Stimulated activated CD8-positive, alpha-beta memory T cell treated with anti-CD3 and anti-CD28 coated beads, Interleukin-15, amount 100 ng/mL, for 4 hours (primary cell): Measurements from ENCODE around the gene CATSPERB.
"Not testable (repeated sequence)": the region's sequence is repeated elsewhere in the genome, so short reads cannot be mapped to it uniquely, and the experiment has no call there.

Experiments used
- DNase-seq, 2 donors: peaks; one replicate each; pipeline ENCODE4 v3.0.0-alpha.2; 2020; ENCODE audit warnings: low read depth in 2 of 2

CATSPERB gene

DNA sequence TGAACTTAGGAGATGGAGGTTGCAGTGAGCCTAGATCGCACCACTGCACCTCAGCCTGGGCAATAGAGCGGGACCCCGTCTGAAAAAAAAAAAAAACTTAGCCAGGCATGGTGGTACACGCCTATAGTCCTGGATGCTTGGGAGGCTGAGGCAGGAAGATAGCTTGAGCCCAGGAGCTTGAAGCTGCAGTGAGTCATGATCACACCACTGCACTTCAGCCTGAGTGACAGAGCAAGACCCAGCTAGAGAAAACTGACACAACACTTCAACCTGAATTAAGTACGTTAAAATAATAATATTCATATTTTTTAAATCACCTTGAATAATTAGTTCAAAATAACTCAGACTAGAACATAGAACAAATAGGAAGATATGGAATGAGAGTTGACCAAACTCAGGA is 5.7 kb upstream of the CATSPERB start:
- no peak for DNase-seq

DNA sequence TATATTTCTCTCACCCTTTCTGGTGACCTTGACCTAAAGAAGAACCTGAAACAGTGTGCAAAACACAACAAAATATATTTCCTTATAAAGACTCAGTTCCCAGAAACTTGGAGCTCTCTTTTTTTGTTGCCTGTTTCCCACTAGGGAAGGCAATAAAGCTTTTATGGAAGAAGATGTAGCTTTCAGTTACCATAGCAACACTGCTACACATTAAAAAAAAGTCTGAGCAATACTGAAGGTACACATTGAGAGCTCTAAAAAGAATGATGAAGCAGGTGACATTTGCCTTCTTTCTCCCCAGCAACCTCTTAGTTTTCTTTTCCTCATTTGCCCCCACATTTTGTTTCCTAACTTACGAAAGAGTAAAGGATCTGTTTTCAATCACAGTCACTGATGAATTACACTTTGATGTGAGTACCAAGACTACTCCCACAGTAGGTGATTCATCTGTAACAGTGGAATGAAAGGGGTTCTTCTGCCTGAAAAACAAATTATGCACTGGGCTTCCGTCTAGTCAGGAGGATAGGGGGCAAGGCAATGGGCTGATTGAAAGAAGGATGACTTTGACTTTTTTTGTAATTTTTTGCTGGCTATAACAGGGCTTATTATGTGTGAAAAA is 1.1 kb upstream of the CATSPERB start:
- DNase-seq: no peak

DNA sequence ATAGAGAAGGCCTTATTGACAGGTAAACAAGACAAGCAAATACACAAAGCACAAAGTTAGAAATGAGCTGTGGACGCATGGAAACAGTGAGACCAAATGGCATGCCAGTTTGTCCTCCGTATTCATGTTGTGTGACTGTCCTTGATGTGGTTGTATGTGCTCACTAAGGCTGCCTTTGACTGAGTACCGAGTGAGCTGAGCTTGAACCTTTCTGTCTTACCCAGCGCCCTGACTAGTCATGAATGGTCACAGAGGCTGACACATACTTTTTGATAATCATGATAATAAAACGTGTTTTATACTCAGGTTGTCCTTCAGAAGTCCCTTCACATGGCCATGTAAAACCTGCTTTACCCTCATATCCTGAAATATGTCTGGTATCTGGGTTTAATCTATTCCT is 553 bp upstream of the CATSPERB start:
- no peak for DNase-seq

DNA sequence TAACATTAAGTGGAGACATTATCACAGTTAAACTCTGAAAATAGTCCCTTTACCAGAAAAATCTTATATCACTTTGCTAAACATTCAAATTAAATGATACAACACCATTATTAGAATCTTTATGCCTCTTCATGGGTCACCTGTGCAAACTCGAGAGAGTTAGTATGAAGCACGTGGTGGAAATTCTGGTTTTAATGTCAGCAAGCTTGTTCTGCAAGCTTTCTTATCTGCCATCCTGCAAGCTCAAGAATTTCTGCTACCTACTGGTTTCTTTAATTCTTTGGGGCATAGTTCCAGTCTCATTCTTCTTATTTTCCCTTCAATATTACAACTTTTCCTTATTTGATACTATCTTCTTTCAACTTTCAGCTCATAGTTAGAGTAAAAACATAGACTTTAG is 868 bp downstream of the CATSPERB start:
- no peak for DNase-seq

DNA sequence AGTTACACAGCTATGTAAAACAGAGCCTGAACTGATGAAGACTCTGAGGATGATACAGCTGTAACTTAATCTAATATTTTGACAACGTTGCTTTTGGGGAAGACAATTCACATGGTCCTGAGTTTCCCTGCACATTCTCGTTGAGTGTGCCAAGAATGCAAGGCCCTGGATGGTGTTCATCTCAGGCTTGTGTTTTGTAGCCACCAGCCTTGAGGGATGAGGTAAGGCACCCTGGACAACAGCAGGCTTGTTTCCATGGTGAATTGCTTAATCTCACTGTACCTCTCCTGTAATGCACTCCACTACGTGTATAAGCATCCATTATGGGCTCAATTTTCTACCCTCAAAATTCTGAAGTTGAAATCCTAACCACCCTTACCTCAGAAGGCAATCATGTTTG is 2.1 kb downstream of the CATSPERB start:
- DNase-seq: no peak

DNA sequence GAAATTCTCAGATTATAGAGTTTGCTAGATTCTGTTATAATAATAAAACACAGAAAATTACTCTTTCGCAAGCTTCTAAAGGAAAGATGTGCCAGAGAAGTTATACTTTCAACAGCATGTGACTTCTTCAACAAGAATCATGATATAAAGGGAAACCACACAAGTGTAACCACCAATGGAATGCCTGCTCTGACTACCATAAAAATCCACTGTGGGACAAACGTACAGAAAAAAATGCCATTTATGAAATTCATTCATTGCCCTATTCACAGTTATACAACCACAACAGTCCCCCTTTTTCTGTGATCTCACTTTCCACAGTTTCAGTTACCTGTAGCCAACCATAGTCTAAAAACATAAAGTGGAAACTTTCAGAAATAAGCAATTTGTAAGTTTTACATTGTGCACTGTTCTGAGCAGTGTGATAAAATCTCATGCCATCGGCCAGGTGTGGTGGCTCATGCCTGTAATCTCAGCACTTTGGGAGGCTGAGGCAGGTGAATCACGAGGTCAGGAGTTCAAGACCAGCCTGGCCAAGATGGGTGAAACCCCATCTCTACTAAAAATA is 3.2 kb downstream of the CATSPERB start:
- DNase-seq: no peak

DNA sequence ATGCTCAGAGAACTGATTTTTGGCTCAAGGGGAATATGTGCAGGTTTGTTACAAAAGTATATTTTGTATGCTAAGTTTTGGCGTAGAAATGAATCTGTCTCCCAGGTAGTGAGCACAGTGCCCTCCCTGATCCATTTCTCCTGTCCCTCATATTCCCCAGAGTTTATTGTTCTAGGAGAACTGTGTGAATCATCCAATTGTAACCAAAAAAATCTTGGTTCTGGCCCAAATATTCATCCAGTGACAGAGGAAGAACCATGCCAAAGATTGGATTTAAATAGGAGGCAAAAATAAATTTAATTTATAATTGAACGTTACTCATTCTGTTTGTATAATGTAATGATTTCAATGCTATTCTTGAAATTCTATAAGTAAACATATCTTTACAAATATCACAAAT is 4.8 kb downstream of the CATSPERB start:
- DNase-seq: no peak

DNA sequence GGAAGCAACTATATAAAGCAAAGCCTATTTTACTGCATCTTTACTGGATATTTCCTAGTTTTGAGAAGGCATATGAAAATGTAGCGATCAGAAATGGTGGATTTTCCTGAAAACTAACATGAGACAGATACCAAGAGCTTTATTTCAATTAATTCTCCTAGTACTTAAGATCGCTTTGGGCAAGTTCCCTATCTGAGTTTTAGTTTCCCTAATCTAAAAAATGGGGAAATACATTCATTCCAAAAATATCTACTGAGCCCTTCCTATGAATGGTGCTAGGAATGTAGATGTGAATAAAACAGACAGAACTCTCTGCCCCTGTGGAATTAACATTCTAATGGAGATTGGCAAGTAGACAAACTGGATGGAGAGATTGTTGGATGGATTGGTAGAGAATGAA is 8.4 kb downstream of the CATSPERB start:
- DNase-seq: no peak

DNA sequence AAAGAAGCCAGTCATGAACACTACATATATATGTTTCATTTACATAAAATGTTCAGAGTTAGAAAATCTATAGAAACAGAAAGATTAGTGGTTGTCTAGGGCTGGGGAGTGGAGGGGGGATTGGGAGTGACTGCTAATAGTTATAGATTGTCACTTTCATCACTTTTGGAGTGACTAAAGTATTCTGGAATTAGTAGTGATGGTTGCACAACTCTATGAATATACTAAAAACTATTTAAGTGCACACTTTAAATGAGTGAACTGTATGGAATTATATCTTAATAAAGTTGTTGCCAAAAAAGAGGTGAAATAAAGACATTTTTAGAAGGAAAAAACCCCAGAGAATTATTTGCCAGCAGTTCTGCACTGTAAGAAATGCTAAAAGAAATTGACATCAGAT is 9.5 kb downstream of the CATSPERB start:
- DNase-seq: no peak

DNA sequence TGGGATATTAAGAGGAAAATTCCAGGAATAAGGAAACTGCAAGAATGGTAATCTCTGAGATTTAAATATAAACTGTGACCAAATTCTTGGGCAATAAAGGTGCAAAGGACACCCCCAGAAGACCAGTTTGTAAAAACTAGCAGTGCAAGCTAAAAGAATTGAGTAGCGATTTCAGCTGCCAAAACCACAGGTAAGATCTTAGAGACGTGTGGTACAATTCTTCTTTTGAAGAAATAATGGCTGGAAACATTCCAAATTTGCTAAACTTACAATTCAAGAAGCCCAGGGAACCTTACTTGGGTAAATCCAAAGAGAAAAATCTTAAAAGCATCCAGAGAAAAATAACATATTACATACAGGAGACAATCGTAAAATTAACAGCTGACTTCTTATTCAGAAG is 12.0 kb downstream of the CATSPERB start:
- DNase-seq: no peak

DNA sequence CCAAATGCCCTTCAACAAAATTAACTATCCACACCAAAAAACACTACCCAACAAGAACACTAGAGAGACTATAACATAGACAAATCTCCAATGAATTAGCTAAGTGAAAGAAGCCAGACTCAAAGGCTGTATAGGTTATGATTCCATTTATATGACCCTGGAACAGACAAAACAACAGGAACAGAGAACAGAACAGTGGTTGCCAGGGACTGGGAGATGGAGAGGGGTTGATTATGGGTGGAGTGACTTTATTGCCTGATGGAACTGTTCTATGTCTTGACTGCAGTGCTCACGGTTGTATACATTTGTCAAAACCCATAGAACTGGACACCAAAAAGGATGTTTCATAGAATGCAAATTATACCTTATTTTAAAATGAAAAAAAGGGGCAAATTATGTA is 14.9 kb downstream of the CATSPERB start:
- no peak for DNase-seq

DNA sequence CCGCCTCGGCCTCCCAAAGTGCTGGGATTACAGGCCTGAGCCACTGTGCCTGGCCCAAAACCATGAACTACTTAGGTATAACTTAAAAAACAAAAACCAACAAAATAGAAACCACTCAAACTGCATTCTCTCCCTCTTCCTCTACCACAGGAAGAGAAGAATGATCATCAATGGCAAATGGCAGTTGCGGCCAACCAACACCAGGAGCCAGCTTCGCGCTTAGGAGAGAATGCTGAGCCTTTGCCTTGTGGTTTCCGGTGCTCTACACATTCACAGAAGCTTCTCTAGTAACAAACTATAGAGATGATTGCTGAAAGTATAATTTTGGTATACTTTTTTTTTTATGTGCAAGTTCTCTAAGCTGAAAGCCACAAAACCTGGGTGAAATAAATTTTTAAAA is 17.1 kb downstream of the CATSPERB start:
- no peak for DNase-seq

DNA sequence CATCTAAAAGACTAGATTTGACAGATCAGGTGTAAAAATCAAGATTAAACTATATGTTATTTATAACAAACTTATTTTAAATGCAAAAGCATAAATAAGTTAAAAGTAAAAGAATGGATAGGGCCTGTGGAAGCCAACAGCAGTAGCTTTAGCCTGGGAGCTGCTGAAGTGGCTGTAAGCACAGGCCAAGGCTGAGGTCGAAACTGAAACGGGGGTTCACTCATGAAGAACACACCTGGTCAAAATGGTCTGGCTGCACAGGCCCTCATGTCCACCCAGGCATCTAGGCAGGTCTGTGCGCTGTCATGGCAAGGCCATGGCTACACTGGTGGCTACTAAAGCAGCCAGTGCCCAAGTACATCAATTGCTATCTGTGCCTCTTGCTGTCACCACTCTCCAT is 23.1 kb downstream of the CATSPERB start:
- DNase-seq: no peak

DNA sequence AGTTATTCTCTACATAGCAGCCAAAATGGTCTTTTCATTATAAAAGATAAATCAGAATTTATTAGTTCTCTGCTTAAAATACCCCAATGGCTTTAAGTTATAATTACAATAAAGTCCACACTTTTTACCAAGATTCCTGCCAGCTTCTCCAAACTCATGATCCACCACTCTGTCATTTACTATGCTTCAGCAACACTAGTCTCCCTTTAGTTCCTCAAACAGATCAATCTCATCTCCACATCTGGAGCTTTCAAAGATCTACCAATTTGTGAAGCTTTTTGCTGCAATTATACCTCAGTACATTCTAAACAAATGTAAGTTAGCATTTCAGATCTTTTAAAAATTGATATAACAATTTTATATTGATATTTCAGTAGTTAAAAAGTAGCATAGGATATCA is 24.9 kb downstream of the CATSPERB start:
- no peak for DNase-seq

DNA sequence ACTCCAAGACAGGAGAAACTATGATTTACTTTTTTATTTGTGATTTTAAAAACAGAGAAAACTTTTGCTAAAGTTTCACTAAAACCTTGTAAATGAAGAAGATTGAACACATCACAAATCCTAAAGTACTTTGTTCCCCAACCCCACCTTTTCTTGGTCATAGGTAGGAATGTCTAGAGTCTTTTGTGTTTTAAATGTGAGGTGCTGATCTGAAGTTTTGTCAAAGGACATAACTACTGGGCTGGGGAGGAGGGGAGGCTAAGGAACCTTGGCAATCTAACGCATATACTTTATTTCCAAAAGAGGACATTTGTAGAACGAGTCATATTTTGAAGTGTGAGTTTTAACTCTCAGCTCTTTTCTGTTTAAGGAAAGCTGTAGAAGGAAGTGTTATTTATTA is 37.2 kb downstream of the CATSPERB start:
- no peak for DNase-seq

DNA sequence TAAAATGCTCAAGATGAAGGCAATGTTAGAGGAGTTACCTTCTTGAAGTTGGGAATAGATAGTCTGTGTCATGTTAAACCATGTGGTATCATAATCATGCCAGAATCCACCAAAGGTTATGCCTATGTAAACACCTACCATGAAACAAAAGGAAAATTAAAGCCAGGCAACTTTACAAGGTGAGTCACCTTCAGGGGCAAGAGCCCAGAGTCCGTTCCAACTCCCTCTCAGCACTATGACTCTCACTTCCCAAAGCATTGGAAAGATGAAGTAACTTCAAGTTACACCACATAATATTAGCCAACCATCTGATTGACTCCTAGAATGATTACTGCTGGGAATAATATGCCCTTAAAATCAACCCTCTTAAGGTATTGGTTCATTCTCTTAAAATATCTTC is 38.5 kb downstream of the CATSPERB start:
- no peak for DNase-seq

DNA sequence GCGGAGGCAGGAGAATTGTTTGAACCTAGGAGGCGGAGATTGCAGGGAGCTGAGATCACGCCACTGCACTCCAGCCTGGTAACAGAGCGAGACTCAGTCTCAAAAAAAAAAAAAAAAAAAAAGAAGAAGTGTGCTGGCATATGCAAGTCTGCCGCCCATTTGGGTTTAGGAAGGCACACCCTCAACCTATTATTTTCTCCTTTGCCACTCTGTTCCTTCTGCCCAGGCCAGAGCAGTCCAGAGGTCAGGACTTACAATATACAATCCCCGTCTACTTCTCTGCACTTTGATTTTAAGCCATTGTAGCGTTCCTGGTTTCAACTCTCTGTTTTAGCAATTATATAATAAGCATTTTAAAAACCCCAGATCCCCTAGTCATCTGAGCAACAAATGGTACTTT is 39.8 kb downstream of the CATSPERB start:
- no peak for DNase-seq

DNA sequence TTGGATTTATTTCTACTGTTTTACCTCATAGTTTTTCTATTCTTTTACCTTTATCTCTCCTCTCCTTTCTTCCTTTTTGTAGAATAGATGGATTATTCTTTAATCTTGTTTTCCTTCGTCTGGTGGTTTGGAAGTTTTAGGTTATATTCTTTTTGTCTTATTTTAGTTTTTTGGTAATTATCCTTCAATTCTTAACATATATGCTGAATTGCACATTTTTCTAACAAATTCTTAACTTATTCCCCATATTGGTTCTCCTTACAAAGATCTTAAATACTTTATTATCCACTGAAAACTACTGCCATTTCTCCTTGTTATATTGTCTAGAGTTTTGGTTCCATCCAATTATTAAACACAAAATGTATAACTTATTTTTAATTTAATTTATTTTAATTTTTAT is 42.3 kb downstream of the CATSPERB start:
- DNase-seq: no peak

DNA sequence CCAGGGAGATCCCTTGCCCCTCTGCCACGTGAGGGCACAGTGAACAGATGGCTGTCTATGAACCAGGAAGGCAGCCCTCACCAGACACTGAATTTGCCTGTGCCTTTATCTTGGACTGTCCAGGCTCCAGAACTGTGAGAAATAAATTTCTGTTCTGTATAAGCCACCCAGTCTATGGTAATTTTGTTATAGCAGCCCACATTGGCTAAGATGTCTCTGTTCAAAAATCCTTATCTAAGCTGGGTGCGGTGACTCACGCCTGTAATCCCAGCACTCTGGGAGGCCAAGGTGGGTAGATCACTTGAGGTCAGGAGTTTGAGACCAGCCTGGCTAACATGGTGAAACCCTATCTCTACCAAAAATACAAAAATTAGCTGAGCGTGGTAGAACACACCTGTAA is 44.5 kb downstream of the CATSPERB start:
- not testable (repeated sequence) for DNase-seq

DNA sequence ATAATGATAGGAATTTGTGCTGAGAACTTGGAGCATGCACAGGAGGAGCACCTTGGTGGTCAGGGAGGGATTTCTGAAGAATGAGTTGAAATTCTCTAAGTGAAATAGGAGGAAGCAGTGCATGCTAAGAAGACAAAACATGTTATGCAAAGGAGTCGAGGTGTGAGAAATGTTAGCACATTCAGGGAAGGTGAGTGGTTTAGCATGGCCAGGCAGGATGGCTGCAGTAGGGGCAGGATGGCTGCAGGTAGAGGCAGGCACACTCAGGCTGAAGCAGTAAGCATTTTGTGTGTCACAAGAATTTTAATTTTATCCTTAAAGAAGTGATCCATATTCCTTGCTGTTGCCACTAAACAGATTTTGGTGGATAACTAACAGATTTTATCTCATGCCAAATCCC is 46.3 kb downstream of the CATSPERB start:
- no peak for DNase-seq

DNA sequence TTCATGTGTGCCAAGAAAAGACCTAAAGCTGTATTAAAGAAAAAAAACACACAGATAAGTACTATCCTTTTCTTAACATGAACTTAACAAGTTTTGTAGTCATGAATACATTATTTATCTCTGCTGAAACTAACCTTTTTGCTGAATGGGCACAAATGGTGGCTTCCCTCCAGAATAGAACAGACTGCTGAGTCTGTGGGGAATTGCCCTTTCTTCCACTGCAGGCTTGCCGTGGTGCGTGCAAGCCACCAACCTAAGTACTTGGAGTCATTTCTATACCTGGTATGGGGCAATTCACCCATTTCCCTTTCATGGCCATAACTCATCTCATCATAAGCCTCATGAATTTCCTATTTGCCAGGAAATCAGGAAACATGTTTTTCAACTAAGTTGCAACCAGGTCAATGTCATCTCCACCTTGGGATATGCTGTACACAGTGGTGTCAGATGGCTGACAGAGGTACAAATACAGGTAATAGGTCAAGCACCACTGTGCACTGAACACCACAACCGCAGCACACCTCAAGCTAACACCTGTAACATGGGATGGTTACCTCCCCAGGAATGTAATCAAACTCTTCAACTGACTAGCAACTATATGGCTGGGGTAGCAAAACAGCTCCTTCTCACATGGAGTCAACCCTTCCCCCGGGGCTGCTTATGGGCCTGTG is 49.9 kb downstream of the CATSPERB start:
- no peak for DNase-seq

DNA sequence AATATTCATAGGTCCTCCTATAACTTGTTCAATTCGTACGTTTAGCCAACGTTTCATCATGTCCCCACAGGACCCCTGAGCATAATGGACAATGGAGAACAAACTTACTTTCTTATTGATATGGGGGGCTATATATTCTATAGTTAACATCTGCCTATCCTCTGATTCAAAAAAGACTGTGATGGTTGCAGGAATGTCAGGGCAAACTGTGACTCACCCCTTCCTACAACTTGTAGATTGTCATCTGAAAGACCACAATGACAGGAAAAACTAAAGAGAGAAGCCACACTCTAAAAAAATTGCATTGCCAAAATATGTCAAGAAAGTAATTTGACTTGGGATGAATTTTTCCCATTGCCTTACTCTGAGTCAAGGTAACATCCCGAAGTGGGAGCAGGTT is 50.8 kb downstream of the CATSPERB start:
- DNase-seq: no peak

DNA sequence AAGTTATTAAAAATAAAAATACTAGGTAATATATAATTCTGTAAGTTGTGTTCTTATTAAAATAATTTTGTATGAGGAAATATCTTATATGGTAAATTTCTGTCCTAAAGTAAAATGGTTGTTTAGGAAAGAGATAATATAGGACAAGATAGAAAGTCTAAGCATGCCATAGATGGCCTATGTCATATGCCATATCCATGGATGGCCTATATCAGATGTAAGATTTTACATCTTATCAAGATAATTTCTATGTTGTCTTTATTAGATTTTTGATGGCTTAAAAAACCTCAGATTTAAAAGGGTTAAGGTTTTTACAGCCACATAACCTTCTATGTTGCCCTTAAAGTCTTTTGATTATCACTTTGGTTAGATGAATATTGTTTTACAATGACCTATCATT is 52.6 kb downstream of the CATSPERB start:
- DNase-seq: no peak

DNA sequence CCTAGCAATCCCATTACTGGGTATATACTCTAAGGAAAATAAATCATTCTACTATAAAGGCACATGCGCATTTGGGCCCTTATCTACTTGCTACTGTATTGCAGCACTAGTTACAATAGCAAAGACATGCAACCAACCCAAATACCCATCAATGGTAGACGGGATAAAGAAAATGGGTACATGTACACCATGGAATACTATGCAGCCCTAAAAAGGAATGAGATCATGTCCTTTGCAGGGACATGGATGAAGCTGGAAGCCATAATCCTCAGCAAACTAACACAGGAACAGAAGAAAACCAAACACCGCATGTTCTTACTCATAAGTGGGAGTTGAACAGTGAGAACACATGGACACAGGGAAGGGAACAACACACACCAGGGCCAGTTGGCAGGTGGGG is 54.2 kb downstream of the CATSPERB start:
- DNase-seq: not testable (repeated sequence)
